ENCODE measurements around the gene SLC7A5.

DNA sequence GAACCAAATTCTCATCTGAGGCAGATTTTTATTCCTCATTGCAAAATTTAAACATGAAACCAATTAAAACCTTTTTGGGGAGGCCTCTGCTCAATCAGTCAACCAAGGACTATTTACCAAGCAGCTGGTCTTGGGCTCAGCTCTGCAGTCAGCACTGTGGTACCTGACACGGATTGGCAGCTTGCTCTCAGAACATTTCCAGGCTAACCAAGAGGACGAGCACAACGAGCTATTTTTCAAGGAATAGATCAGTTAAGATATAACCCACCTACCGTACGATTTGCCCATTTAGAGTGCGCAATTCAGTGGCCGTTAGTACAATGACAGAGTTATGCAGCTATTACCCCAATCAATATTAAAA lies 77.1 kb downstream of the SLC7A5 start:
- TF ChIP-seq, protein P1, sequence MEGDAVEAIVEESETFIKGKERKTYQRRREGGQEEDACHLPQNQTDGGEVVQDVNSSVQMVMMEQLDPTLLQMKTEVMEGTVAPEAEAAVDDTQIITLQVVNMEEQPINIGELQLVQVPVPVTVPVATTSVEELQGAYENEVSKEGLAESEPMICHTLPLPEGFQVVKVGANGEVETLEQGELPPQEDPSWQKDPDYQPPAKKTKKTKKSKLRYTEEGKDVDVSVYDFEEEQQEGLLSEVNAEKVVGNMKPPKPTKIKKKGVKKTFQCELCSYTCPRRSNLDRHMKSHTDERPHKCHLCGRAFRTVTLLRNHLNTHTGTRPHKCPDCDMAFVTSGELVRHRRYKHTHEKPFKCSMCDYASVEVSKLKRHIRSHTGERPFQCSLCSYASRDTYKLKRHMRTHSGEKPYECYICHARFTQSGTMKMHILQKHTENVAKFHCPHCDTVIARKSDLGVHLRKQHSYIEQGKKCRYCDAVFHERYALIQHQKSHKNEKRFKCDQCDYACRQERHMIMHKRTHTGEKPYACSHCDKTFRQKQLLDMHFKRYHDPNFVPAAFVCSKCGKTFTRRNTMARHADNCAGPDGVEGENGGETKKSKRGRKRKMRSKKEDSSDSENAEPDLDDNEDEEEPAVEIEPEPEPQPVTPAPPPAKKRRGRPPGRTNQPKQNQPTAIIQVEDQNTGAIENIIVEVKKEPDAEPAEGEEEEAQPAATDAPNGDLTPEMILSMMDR (conservative IDR thresholded peaks at IDR 0.05; ENCODE audit: low read depth, low read length) = no peak
- no peak for TF ChIP-seq POLR2A (IDR thresholded peaks at IDR 0.05; ENCODE audit: low read depth, low read length)
- TF ChIP-seq, protein P2, sequence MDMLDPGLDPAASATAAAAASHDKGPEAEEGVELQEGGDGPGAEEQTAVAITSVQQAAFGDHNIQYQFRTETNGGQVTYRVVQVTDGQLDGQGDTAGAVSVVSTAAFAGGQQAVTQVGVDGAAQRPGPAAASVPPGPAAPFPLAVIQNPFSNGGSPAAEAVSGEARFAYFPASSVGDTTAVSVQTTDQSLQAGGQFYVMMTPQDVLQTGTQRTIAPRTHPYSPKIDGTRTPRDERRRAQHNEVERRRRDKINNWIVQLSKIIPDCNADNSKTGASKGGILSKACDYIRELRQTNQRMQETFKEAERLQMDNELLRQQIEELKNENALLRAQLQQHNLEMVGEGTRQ (IDR thresholded peaks at IDR 0.05; ENCODE audit: low read depth, low read length) = no peak
- no peak for TF ChIP-seq FOS (IDR thresholded peaks at IDR 0.05; ENCODE audit: low read depth, low read length)
- no peak for TF ChIP-seq RFX5 (IDR thresholded peaks at IDR 0.05; ENCODE audit: low read depth, low read length)
- no peak for TF ChIP-seq SMC3 (IDR thresholded peaks at IDR 0.05; ENCODE audit: low read depth, low read length)
- no peak for TF ChIP-seq CEBPB (IDR thresholded peaks at IDR 0.05; ENCODE audit: low read depth, low read length)
- no peak for TF ChIP-seq RCOR1 (IDR thresholded peaks at IDR 0.05; ENCODE audit: insufficient replicate concordance, low read length)
- TF ChIP-seq MAZ (IDR thresholded peaks at IDR 0.05; ENCODE audit: borderline replicate concordance, low read depth, low read length) = no peak
- no peak for TF ChIP-seq MXI1 (IDR thresholded peaks at IDR 0.05; ENCODE audit: borderline replicate concordance, low read depth, low read length)
- no peak for TF ChIP-seq BHLHE40 (IDR thresholded peaks at IDR 0.05; ENCODE audit: low read depth, low read length)
